HepG2 (cell line): ENCODE measurements around the gene PTCD1.

ENCODE experiments used
- ZNF644 ChIP-seq: IDR thresholded peaks from 2 replicates; pipeline ENCODE4 v1.6.1; 2016; ENCODE audit warnings: low read depth
- TF ChIP-seq, protein P1 (sequence below): sonication (generic); formaldehyde crosslinking; IDR thresholded peaks from 2 replicates; pipeline ENCODE4 v1.5.0; 2020; ENCODE audit warnings: missing genetic modification reagents
- TF ChIP-seq, protein P2 (sequence below): sonication (generic); formaldehyde crosslinking; IDR thresholded peaks from 2 replicates; pipeline ENCODE4 v1.4.0; 2020; ENCODE audit warnings: mild to moderate bottlenecking, missing genetic modification reagents

DNA sequence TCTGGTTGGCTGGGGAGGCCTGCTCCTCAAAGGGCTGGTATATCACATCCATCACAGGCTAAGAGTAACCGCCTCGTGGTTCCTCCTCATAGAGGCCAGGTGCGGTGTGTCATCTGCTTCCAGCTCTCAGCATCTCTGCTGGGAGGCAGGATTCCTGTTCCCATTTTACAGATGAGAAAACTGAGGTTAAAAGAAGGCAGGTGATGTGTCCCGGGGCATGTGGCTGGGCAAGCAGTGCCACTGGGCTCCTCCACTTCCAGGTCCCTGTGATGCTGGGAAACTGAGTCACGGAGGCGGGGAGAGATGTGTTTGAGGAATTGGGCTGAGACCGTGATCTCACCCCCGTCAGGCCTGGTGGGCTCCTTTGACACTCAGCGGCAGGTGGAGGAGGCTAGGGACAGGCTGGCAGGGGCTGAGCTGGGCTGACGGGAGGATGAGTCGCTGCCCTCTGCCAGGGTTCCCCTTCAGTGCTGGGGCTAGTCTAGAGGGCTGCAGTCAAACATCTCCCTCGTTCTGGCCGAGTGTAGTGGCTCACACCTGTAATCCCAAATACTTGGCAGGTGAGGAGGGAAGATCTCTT is 54.7 kb downstream of the PTCD1 start:
- TF ChIP-seq, protein P1, sequence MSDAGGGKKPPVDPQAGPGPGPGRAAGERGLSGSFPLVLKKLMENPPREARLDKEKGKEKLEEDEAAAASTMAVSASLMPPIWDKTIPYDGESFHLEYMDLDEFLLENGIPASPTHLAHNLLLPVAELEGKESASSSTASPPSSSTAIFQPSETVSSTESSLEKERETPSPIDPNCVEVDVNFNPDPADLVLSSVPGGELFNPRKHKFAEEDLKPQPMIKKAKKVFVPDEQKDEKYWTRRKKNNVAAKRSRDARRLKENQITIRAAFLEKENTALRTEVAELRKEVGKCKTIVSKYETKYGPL (CRISPR knock-in tag): no peak
- TF ChIP-seq, protein P2, sequence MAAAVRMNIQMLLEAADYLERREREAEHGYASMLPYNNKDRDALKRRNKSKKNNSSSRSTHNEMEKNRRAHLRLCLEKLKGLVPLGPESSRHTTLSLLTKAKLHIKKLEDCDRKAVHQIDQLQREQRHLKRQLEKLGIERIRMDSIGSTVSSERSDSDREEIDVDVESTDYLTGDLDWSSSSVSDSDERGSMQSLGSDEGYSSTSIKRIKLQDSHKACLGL (CRISPR knock-in tag): no peak
- no peak for TF ChIP-seq ZNF644 (CRISPR knock-in tag)
